Sigmoid colon (tissue), 7 donors: ENCODE results near the gene TDO2. TPM values are rescaled to one million over a fixed set of nuclear protein-coding genes. Genes with fewer than 3 reads are reported as not detected.
A peak's percentile ranks its signal among the peaks of the same experiment; 100 is the strongest.

Experiments
- DNase-seq: peaks from one replicate; pipeline ENCODE4 v3.0.0-alpha.2; 2019
- H3K27ac ChIP-seq, 4 donors: fragments of 200-600 bp; sonication (generic); one replicate each; pipeline ENCODE4 v1.5.1; 2016 to 2019; ENCODE audit warnings: mild to moderate bottlenecking in 1 of 4
- H3K27me3 ChIP-seq, 3 donors: fragments of 200-600 bp; sonication (generic); one replicate each; pipeline ENCODE4 v1.5.1; 2019; ENCODE audit warnings: mild to moderate bottlenecking in 1 of 3
- H3K36me3 ChIP-seq, 4 donors: fragments of 200-600 bp; sonication (generic); one replicate each; pipeline ENCODE4 v1.5.1; 2016 to 2019
- H3K4me1 ChIP-seq, 4 donors: fragments of 200-600 bp; sonication (generic); one replicate each; pipeline ENCODE4 v1.5.1; 2017 to 2019
- H3K4me3 ChIP-seq, 4 donors: fragments of 200-600 bp; sonication (generic); one replicate each; pipeline ENCODE4 v1.5.1; 2017 to 2019; ENCODE audit warnings: mild to moderate bottlenecking in 2 of 4, moderate library complexity in 1 of 4
- H3K9me3 ChIP-seq, 4 donors: fragments of 200-600 bp in 3 of 4; sonication (generic) in 3 of 4; one replicate each; pipeline versions ENCODE4 v1.5.1 to v1.6.1; 2013 to 2019
- CTCF ChIP-seq, 4 experiments: fragments of 450-650 bp in 3 of 4; fragments of 200-600 bp in 1 of 4; IDR thresholded peaks; one replicate each; pipeline ENCODE4 v1.5.1; 2016 to 2019; ENCODE audit warnings: antibody characterized with exemption in 4 of 4, mild to moderate bottlenecking in 3 of 4, moderate library complexity in 2 of 4
- EP300 ChIP-seq, 4 donors: sonication (generic); formaldehyde crosslinking; IDR thresholded peaks; one replicate each; pipeline ENCODE4 v1.6.1; 2017; ENCODE audit warnings: antibody characterized with exemption in 4 of 4
- POLR2A ChIP-seq, 2 donors: fragments of 450-650 bp; IDR thresholded peaks; one replicate each; pipeline ENCODE4 v1.6.1; 2016; ENCODE audit warnings: antibody characterized with exemption in 2 of 2, mild to moderate bottlenecking in 2 of 2, moderate library complexity in 2 of 2
- POLR2AphosphoS5 ChIP-seq, 4 donors: sonication (generic); formaldehyde crosslinking; IDR thresholded peaks; one replicate each; pipeline ENCODE4 v1.6.1; 2017; ENCODE audit warnings: antibody characterized with exemption in 4 of 4
- WGBS, 2 donors: extraction: QIAGEN DNeasy Blood & Tissue Kit; methylation state at CpG; one replicate each; pipeline ENCODE4 v1.1.7; 2013; 5-methylcytosine and 5-hydroxymethylcytosine counted together
- intact Hi-C: fragments of 100-400 bp; cut with DNase I; formaldehyde crosslinking; loops from one replicate; pipeline ENCODE4 v1.15.1; 2023
- polyA plus RNA-seq, 3 donors: library from polyadenylated mRNA; stranded (reverse); fragments of 200-250 nt; gene quantifications; one replicate each; pipeline ENCODE4 v1.2.3, GENCODE V29; 2013
- total RNA-seq, 4 donors: library from RNA; depleted of rRNA; stranded (reverse); fragments of >200 nt; gene quantifications; one replicate each; pipeline ENCODE4 v1.1.0, GENCODE V29; 2016
- donor health status: healthy with polysubstance abuse.
- donor health status: Bipolar disorder and iron deficiency.
- donor health status: healthy.

TDO2 gene
- total and polyA plus RNA-seq, 7 donors = 0.36 to 5.4 (median 0.49) TPM; not detected in 4

GRCh38 chr4:155944516-155944915 lies 41.0 kb downstream of the TDO2 start:
- Histone ChIP-seq H3K36me3 (peaks cover 0 to 26% (median 2%) of the 10 kb centered on the region in 4 donors), H3K4me1 (no peaks in the 10 kb centered on the region), H3K27me3 (no peaks in the 10 kb centered on the region), H3K9me3 (no peaks in the 10 kb centered on the region), H3K4me3 (no peak overlapping the region), H3K27ac (no peak overlapping the region)
- 93 to 95% methylated on average over 1 of the region's 1 CpG for WGBS, 2 donors
- no peak for DNase-seq
- intact Hi-C loops = no loop called here
- TF ChIP-seq POLR2A (IDR thresholded peaks at IDR 0.05) (no peak), EP300 (IDR thresholded peaks at IDR 0.05) (no peak), CTCF (IDR thresholded peaks at IDR 0.05) (no peak), POLR2AphosphoS5 (IDR thresholded peaks at IDR 0.05) (no peak)

GRCh38 chr4:155946486-155946885 lies 43.0 kb downstream of the TDO2 start:
- no peak overlapping the region for H3K4me3 ChIP-seq
- DNase-seq = no peak
- no peaks in the 10 kb centered on the region for H3K9me3 ChIP-seq
- intact Hi-C loops = no loop called here
- peaks cover 0 to 7% (median 0%) of the 10 kb centered on the region in 4 donors for H3K36me3 ChIP-seq
- H3K4me1 ChIP-seq = no peaks in the 10 kb centered on the region
- no peaks in the 10 kb centered on the region for H3K27me3 ChIP-seq
- TF ChIP-seq CTCF (IDR thresholded peaks at IDR 0.05) = no peak
- no peak for TF ChIP-seq POLR2A (IDR thresholded peaks at IDR 0.05)
- TF ChIP-seq EP300 (IDR thresholded peaks at IDR 0.05) = no peak
- TF ChIP-seq POLR2AphosphoS5 (IDR thresholded peaks at IDR 0.05) = no peak
- no peak overlapping the region for H3K27ac ChIP-seq
- WGBS, 2 donors = 61 to 71% methylated on average over 4 of the region's 4 CpGs

GRCh38 chr4:155948541-155948940 lies 45.0 kb downstream of the TDO2 start:
- Histone ChIP-seq H3K27ac (no peak overlapping the region), H3K4me3 (no peak overlapping the region), H3K36me3 (no peaks in the 10 kb centered on the region), H3K9me3 (no peaks in the 10 kb centered on the region), H3K27me3 (no peaks in the 10 kb centered on the region), H3K4me1 (peaks cover 0 to 12% (median 10%) of the 10 kb centered on the region in 4 donors)
- TF ChIP-seq POLR2A (IDR thresholded peaks at IDR 0.05) (no peak), CTCF (IDR thresholded peaks at IDR 0.05) (no peak)
- no peak for DNase-seq
- WGBS, 2 donors = 79 to 86% methylated on average over 1 of the region's 1 CpG
- intact Hi-C loops = no loop called here

GRCh38 chr4:155950461-155950860 lies 47.0 kb downstream of the TDO2 start:
- DNase-seq = no peak
- H3K4me3 ChIP-seq = no peak overlapping the region
- intact Hi-C loops = loop anchor here (5.0 to 10.0 kb wide), 3 partner anchors 188 to 1094 kb away; partner anchors contain the start of gene GUCY1A1
- no peaks in the 10 kb centered on the region for H3K9me3 ChIP-seq
- peaks cover 0 to 25% (median 22%) of the 10 kb centered on the region in 4 donors for H3K4me1 ChIP-seq
- H3K27ac ChIP-seq = no peak overlapping the region
- no peak for TF ChIP-seq POLR2AphosphoS5 (IDR thresholded peaks at IDR 0.05)
- no peak for TF ChIP-seq POLR2A (IDR thresholded peaks at IDR 0.05)
- TF ChIP-seq EP300 (IDR thresholded peaks at IDR 0.05) = no peak
- TF ChIP-seq CTCF (IDR thresholded peaks at IDR 0.05) = no peak
- H3K27me3 ChIP-seq = no peaks in the 10 kb centered on the region
- WGBS, 2 donors = 87 to 93% methylated on average over 6 of the region's 6 CpGs
- no peaks in the 10 kb centered on the region for H3K36me3 ChIP-seq

GRCh38 chr4:155952501-155952901 lies 49.0 kb downstream of the TDO2 start:
- H3K4me1 ChIP-seq = peaks cover 0 to 25% (median 22%) of the 10 kb centered on the region in 4 donors
- no peaks in the 10 kb centered on the region for H3K9me3 ChIP-seq
- WGBS, 2 donors = 63 to 65% methylated on average over 6 of the region's 6 CpGs
- DNase-seq = no peak
- H3K27me3 ChIP-seq = no peaks in the 10 kb centered on the region
- intact Hi-C loops = loop anchor here (2.0 to 10.0 kb wide), 4 partner anchors 190 to 1092 kb away; partner anchors contain the start of gene GUCY1A1
- H3K4me3 ChIP-seq = peak overlapping the region in 2 of 4 donors; percentile 72 to 89
- peak overlapping the region; percentile 96 to 99 (median 98) for H3K27ac ChIP-seq
- TF ChIP-seq POLR2AphosphoS5 (IDR thresholded peaks at IDR 0.05) = no peak
- no peak for TF ChIP-seq EP300 (IDR thresholded peaks at IDR 0.05)
- no peak for TF ChIP-seq CTCF (IDR thresholded peaks at IDR 0.05)
- no peak for TF ChIP-seq POLR2A (IDR thresholded peaks at IDR 0.05)
- H3K36me3 ChIP-seq = no peaks in the 10 kb centered on the region
